ENCODE measurements around the gene YAF2.

Gene YAF2

DNA sequence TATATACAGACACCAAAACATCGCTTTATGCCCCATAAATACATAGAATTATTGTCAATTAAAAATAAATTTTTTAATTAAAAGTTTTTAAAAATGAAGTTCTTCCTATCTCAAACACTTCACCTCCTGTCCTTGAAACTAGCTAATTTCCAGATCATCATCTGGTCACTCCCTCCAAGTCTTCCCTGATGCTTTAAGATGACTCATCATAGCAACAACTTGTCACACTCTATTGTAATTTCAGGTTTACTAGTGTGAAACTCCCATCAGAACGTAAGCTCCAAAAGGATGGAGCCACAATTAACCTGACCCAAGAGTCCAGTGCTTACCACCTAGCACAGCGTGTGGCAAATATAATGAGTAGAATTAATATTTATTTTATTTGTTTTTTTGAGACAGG is 109.7 kb downstream of the YAF2 start:
- TF ChIP-seq, protein P1, sequence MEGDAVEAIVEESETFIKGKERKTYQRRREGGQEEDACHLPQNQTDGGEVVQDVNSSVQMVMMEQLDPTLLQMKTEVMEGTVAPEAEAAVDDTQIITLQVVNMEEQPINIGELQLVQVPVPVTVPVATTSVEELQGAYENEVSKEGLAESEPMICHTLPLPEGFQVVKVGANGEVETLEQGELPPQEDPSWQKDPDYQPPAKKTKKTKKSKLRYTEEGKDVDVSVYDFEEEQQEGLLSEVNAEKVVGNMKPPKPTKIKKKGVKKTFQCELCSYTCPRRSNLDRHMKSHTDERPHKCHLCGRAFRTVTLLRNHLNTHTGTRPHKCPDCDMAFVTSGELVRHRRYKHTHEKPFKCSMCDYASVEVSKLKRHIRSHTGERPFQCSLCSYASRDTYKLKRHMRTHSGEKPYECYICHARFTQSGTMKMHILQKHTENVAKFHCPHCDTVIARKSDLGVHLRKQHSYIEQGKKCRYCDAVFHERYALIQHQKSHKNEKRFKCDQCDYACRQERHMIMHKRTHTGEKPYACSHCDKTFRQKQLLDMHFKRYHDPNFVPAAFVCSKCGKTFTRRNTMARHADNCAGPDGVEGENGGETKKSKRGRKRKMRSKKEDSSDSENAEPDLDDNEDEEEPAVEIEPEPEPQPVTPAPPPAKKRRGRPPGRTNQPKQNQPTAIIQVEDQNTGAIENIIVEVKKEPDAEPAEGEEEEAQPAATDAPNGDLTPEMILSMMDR (IDR thresholded peaks at IDR 0.05; ENCODE audit: insufficient read depth, low read length): no peak
- TF ChIP-seq, protein P2, sequence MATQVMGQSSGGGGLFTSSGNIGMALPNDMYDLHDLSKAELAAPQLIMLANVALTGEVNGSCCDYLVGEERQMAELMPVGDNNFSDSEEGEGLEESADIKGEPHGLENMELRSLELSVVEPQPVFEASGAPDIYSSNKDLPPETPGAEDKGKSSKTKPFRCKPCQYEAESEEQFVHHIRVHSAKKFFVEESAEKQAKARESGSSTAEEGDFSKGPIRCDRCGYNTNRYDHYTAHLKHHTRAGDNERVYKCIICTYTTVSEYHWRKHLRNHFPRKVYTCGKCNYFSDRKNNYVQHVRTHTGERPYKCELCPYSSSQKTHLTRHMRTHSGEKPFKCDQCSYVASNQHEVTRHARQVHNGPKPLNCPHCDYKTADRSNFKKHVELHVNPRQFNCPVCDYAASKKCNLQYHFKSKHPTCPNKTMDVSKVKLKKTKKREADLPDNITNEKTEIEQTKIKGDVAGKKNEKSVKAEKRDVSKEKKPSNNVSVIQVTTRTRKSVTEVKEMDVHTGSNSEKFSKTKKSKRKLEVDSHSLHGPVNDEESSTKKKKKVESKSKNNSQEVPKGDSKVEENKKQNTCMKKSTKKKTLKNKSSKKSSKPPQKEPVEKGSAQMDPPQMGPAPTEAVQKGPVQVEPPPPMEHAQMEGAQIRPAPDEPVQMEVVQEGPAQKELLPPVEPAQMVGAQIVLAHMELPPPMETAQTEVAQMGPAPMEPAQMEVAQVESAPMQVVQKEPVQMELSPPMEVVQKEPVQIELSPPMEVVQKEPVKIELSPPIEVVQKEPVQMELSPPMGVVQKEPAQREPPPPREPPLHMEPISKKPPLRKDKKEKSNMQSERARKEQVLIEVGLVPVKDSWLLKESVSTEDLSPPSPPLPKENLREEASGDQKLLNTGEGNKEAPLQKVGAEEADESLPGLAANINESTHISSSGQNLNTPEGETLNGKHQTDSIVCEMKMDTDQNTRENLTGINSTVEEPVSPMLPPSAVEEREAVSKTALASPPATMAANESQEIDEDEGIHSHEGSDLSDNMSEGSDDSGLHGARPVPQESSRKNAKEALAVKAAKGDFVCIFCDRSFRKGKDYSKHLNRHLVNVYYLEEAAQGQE (IDR thresholded peaks at IDR 0.05; ENCODE audit: insufficient replicate concordance, low read depth): no peak
- no peak for TF ChIP-seq GABPA (IDR thresholded peaks at IDR 0.05; ENCODE audit: low read depth)
- TF ChIP-seq SPI1 (IDR thresholded peaks at IDR 0.05; ENCODE audit: borderline replicate concordance, low read depth): no peak
- no peak for TF ChIP-seq POLR2AphosphoS5 (IDR thresholded peaks at IDR 0.05; ENCODE audit: low read depth)
- H3K4me3 ChIP-seq (replicated peaks; ENCODE audit: insufficient read depth, low read length): no peak overlapping the region
- H3K27me3 ChIP-seq (ENCODE audit: insufficient read depth, poor library complexity, severe bottlenecking): no peaks in the 10 kb centered on the region
- no peak overlapping the region for H3K27ac ChIP-seq (replicated peaks)
- no peak for DNase-seq (ENCODE audit: low read depth in 1 of 2, low spot score in 1 of 2)

DNA sequence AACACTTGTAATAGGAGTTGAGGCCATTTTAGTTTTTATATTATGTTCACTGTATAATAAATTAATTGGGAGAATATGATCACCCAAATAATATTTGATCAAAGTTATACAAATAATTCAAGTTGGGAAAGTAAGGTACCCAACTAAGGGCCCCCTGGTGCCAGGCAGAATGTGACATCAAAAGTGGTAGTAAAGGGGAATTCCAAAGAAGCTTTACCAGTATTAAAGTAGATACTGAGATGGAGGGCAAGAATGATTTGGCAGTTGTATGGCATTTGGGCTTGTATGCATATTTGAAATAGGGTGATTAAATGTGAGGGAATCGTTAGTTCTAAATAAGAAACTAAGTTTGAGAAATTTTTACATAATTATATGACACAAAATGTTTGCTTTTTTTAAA is 111.1 kb downstream of the YAF2 start:
- TF ChIP-seq, protein P1 (IDR thresholded peaks at IDR 0.05; ENCODE audit: insufficient read depth, low read length): no peak
- TF ChIP-seq, protein P2 (IDR thresholded peaks at IDR 0.05; ENCODE audit: insufficient replicate concordance, low read depth): no peak
- TF ChIP-seq POLR2AphosphoS5 (IDR thresholded peaks at IDR 0.05; ENCODE audit: low read depth): no peak
- no peak for TF ChIP-seq SPI1 (IDR thresholded peaks at IDR 0.05; ENCODE audit: borderline replicate concordance, low read depth)
- no peak for TF ChIP-seq GABPA (IDR thresholded peaks at IDR 0.05; ENCODE audit: low read depth)
- DNase-seq (ENCODE audit: low read depth in 1 of 2, low spot score in 1 of 2): no peak
- Histone ChIP-seq H3K27ac (replicated peaks) (no peak overlapping the region), H3K27me3 (ENCODE audit: insufficient read depth, poor library complexity, severe bottlenecking) (no peaks in the 10 kb centered on the region), H3K4me3 (replicated peaks; ENCODE audit: insufficient read depth, low read length) (no peak overlapping the region)

DNA sequence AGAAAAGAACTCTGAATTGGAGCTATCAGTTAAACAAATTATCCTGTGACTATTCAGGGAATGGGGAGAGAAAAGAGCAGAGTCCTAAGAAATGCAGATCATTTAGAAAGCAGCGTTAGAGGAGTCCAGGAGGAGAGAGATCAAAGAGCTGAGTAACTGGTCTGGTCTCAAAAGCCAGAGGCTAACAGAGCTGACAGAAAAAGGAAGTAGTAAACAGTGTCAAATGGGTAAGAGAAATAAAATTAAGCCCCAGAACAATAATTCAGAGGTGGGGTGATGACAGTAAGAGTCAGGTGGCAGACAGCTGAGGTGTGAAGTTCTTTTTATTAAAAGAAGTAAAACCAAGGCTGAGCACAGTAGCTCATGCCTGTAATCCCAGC is 112.7 kb downstream of the YAF2 start:
- no peak for DNase-seq (ENCODE audit: low read depth in 1 of 2, low spot score in 1 of 2)
- Histone ChIP-seq H3K27ac (replicated peaks) (peak overlapping the region; percentile 28; the same call in 1 of the 2 replicates), H3K4me3 (replicated peaks; ENCODE audit: insufficient read depth, low read length) (no peak overlapping the region), H3K27me3 (ENCODE audit: insufficient read depth, poor library complexity, severe bottlenecking) (no peaks in the 10 kb centered on the region)
- TF ChIP-seq, protein P1 (IDR thresholded peaks at IDR 0.05; ENCODE audit: insufficient read depth, low read length): no peak
- TF ChIP-seq, protein P2 (IDR thresholded peaks at IDR 0.05; ENCODE audit: insufficient replicate concordance, low read depth): no peak
- TF ChIP-seq SPI1 (IDR thresholded peaks at IDR 0.05; ENCODE audit: borderline replicate concordance, low read depth) (no peak), GABPA (IDR thresholded peaks at IDR 0.05; ENCODE audit: low read depth) (no peak), POLR2AphosphoS5 (IDR thresholded peaks at IDR 0.05; ENCODE audit: low read depth) (no peak)

All from HL-60 (cell line).